ENCODE results near the gene ABCC1.

The ABCC1 gene

DNA sequence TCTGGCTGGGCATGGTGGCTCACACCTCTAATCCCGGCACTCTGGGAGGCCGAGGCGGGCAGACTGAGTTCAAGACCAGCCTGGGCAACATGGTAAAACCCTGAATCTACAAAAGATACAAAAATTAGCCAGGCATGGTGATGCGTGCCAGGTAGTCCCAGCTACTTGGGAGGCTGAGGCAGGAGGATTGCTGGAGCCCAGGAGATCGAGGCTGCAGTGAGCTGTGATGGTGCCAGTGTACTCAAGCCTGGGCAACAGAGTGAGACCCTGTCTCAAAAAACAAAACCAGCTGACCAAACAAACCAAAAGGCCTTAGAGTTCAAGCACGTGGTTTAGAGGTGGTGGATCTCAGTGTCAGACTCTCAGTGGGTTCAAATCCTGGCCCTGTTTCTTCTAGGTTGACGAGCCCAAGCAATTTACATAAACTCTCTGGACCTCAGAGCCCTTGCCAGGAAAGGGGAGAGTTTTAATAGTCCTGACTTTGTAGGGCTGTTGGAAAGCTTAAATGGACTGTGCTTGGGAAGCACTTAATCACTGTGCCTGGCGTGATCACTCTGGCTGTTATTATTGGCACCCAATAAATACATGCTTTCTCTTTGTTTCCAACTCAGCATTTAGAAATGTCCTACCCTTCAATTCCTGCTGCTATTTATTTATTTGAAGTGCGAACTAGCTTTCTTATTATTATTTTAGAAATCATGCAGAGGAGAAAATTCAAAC is 44.7 kb downstream of the ABCC1 start:
- H3K4me3 ChIP-seq (ENCODE audit: low read depth, low read length), result no peak overlapping the region
- TF ChIP-seq, protein P1, sequence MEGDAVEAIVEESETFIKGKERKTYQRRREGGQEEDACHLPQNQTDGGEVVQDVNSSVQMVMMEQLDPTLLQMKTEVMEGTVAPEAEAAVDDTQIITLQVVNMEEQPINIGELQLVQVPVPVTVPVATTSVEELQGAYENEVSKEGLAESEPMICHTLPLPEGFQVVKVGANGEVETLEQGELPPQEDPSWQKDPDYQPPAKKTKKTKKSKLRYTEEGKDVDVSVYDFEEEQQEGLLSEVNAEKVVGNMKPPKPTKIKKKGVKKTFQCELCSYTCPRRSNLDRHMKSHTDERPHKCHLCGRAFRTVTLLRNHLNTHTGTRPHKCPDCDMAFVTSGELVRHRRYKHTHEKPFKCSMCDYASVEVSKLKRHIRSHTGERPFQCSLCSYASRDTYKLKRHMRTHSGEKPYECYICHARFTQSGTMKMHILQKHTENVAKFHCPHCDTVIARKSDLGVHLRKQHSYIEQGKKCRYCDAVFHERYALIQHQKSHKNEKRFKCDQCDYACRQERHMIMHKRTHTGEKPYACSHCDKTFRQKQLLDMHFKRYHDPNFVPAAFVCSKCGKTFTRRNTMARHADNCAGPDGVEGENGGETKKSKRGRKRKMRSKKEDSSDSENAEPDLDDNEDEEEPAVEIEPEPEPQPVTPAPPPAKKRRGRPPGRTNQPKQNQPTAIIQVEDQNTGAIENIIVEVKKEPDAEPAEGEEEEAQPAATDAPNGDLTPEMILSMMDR (IDR thresholded peaks at IDR 0.05; ENCODE audit: insufficient read depth, low read depth, low read length, missing control alignments), result no peak
- DNase-seq (ENCODE audit: low read depth), result no peak

DNA sequence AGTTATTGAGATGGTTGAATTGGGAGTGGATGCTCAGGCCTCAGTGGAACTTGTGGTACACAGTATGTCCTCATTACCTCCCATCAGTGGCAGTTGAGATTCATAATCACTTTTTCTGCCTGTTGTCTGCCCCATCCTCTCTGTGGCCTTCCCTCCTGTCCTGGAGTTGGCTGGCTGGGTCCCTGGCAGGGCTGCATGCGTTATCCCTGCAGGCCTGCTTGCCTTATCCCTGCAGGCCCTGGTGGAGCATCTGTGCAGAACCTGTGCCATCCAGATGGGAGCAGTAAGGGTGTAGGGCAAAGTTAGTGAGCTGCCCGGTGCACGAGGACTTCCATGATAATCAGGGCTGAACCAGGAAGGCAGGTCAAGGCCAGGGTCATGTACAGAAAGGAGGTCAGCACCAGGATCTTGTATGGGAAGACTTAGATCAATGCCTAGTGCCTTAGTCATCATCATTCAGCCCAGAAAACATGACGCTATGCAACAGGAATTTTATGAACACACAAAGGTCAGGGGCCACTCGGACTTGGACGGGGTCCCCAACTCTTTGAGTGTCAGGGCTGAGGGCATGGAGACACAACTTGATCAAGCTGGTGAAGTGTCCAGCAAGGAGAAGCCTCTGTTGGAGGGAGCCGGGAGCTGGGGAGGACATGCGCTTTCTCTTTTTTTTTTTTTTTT is 47.2 kb downstream of the ABCC1 start:
- H3K4me3 ChIP-seq (ENCODE audit: low read depth, low read length), result no peak overlapping the region
- no peak for DNase-seq (ENCODE audit: low read depth)
- TF ChIP-seq, protein P1 (IDR thresholded peaks at IDR 0.05; ENCODE audit: insufficient read depth, low read depth, low read length, missing control alignments), result no peak

- TF ChIP-seq, protein P1 (IDR thresholded peaks at IDR 0.05; ENCODE audit: insufficient read depth, low read depth, low read length, missing control alignments), result no peak
- no peak overlapping the region for H3K4me3 ChIP-seq (ENCODE audit: low read depth, low read length)
- DNase-seq (ENCODE audit: low read depth), result no peak
Measured at GRCh38 chr16:16000685-16001084, 51.3 kb downstream of the ABCC1 start.

DNA sequence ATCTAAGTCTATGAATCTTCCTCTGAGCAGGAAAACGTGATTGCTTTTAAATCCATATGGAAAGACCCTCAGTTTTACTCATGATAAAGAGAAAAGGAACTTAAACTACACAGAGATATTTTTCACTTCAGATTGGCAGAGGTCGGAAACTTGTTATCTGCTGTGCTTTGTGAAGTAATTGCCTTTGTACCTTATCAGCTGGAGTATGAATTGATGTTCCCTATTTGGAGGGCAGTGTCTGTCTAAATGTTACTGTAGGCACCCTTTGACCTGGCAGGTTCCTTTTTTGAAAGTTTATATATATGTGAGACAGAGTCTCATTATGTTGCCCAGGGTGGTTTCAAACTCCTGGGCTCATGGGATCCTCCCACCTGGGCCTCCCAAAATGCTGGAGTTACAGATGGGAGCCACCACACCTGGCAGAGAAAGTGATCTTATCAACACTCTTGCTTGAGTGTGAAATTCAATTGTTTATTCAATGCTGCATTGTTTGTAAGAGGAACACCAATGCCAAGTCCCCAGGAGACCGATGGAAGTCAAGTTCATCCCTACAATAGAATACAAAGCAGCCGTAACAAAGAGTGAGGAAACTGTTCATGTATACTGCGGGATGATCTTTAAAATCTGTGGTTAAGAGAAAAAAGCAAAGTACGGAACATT is 52.3 kb downstream of the ABCC1 start:
- TF ChIP-seq, protein P1 (IDR thresholded peaks at IDR 0.05; ENCODE audit: insufficient read depth, low read depth, low read length, missing control alignments), result no peak
- no peak for DNase-seq (ENCODE audit: low read depth)
- H3K4me3 ChIP-seq (ENCODE audit: low read depth, low read length), result no peak overlapping the region

GRCh38 chr16:16003719-16004313 is 54.4 kb downstream of the ABCC1 start:
- no peak for DNase-seq (ENCODE audit: low read depth)
- H3K4me3 ChIP-seq (ENCODE audit: low read depth, low read length), result no peak overlapping the region
- TF ChIP-seq, protein P1 (IDR thresholded peaks at IDR 0.05; ENCODE audit: insufficient read depth, low read depth, low read length, missing control alignments), result no peak

DNA sequence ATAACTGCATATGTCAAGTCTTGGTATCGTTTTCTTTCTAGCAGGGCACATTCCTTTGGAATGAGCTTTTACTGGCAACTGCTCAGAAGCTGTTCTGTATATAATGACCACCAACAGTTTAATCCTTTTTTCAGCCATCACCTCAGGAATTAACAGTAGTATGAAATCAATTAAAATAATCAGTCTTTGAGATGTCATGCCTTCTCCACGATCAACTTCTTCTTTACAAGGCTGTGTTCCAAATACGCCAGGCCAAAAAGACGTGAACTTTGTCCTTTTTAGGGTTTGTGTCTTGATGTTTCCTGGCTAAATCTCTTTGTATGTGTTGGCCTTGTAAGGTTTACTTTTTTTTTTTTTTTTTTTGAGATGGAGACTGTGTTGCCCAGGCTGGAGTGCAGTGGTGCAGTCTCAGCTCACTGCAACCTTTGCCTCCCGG is 54.9 kb downstream of the ABCC1 start:
- DNase-seq (ENCODE audit: low read depth), result no peak
- TF ChIP-seq, protein P1 (IDR thresholded peaks at IDR 0.05; ENCODE audit: insufficient read depth, low read depth, low read length, missing control alignments), result no peak
- no peak overlapping the region for H3K4me3 ChIP-seq (ENCODE audit: low read depth, low read length)
